GM12864 (cell line): ENCODE measurements around the gene FRG1.
"Not testable (repeated sequence)": the region's sequence is repeated elsewhere in the genome, so short reads cannot be mapped to it uniquely, and the experiment has no call there.

Source experiments
- DNase-seq: peaks from one replicate; pipeline ENCODE4 v3.0.0-alpha.2; 2011; ENCODE audit warnings: low read depth
- H3K4me3 ChIP-seq: 2 replicates; pipeline ENCODE4 v1.5.1; 2011; ENCODE audit warnings: mild to moderate bottlenecking, low read depth, low read length, control low read depth
- CTCF ChIP-seq: IDR thresholded peaks from 2 replicates; pipeline ENCODE4 v1.5.1; 2011; ENCODE audit warnings: low read depth, mild to moderate bottlenecking, moderate library complexity, low read length, control low read depth, inconsistent platforms; ENCODE audit errors: missing control alignments

Gene FRG1

GRCh38 chr4:189940178-189941004 is at the start of gene FRG1:
FRG1 (plus strand) TSS chr4:189940872; CDS start chr4:189941010, 138 bp downstream.
- peak within 1 kb of the TSS; percentile 71 for H3K4me3 ChIP-seq
- peak; percentile 85 for DNase-seq
- TF ChIP-seq CTCF, result peak; percentile 95

GRCh38 chr4:189897667-189898066 is 43.0 kb upstream of the FRG1 start:
- no peak overlapping the region for H3K4me3 ChIP-seq
- no peak for TF ChIP-seq CTCF
- DNase-seq, result no peak

- DNase-seq, H3K4me3 ChIP-seq: not testable (repeated sequence)
These were observed 41.1 kb upstream of the FRG1 start for GRCh38 chr4:189899481-189900015.

DNA sequence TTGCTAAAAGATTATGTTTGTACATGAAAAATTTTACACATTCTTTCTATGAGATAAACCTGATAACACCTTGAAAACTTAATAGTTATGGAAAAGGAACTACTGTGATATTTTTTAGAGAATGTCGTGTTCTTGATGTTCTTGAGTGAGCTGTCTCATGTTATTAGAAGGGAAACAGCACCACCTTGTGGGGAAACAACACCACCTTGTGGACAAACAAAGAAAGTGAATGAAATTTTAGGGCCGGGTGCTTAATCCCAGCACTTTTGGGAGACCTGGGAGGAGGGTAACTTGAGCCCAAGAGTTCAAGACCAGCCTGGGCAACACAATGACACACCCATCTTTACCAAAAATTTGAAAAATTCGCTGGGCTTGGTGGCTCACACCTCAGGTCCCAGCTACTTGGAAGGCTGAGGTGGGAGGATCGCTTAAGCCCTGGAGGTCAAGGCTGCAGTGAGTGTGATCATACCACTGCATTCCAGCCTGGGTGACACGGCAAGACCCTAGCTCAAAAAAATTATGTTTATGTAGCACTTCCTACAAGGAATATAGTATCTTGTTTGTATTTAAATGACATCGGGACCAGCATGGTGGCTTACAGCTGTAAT is 36.1 kb upstream of the FRG1 start:
- not testable (repeated sequence) for H3K4me3 ChIP-seq, DNase-seq
- peak; percentile 52 for TF ChIP-seq CTCF

- no peak for DNase-seq
- peak; percentile 51 for TF ChIP-seq CTCF
- H3K4me3 ChIP-seq, result no peak overlapping the region
These were observed 28.5 kb upstream of the FRG1 start for GRCh38 chr4:189912170-189912569.

GRCh38 chr4:189917161-189917891 is 23.3 kb upstream of the FRG1 start:
- no peak for DNase-seq
- no peak for TF ChIP-seq CTCF
- H3K4me3 ChIP-seq, result no peak overlapping the region

- no peak for TF ChIP-seq CTCF
- DNase-seq, result no peak
- no peak overlapping the region for H3K4me3 ChIP-seq
These were observed 19.6 kb upstream of the FRG1 start for GRCh38 chr4:189921058-189921457.

DNA sequence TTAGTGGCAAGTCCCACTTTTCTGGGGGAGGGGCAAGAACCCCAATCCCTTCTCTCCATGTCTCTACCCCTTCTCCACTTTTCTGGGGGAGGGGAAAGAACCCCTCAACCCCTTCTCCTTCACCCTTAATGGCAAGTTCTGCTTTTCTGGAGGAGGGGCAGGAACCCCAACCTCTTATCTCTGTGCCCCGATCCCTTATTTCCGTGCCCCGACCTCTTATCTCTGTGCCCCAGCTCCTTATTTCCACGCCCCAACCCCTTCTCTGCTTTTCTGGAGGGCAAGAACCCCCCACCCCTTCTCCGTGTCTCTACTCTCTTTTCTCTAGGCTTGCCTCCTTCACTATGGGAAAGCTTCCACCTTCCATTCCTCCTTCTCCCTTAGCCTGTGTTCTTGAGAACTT is 13.9 kb upstream of the FRG1 start:
- DNase-seq, H3K4me3 ChIP-seq: not testable (repeated sequence)
